HG02970 (cell line): ENCODE measurements around the gene PHTF2.
"Not testable (repeated sequence)": the region's sequence is repeated elsewhere in the genome, so short reads cannot be mapped to it uniquely, and the experiment has no call there.

ENCODE experiments used
- ATAC-seq: cut with Tn5 transposase; IDR thresholded peaks from one replicate; pipeline ENCODE4 v1.9.1; 2021; ENCODE audit warnings: mild to moderate bottlenecking, moderate library complexity, moderate number of reproducible peaks; ENCODE audit not compliant: unreplicated experiment, low FRiP score

The PHTF2 gene

DNA sequence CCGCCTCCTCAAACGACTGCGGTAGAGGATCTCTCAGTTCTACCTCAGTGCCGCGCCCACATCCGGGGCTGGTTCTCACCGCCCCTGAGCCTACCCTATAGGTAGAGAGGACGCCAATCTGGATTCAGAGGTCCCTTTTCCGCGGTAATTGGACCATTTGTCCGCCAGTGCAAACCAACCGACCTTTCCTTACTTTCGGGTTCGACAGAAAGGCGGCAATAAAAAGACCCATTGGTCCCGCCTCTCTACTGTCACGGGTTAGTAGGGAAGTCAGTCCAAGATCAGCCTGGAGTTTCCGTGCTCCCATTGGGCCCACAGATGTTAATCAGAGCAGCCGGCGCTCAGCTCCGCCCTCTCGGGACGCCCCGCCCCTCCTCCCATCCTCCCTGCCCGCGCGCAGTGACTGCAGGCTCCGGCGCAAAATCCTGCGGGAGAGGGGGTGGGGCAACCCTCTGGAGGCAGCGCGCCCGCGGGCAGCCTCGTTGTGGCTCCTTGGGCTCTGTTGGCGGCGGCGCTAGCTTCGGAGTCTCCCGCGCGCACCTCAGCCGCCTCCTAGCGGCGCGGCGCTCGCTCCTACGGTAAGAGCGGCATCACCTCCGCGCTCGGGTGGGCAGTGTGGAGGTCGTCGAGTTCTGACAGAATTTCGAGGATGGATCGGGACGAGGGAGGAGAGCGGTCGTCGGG, at the start of gene PHTF2, which contains the start of gene TMEM60:
Gene PHTF2, plus strand, starts transcription at position 380 of the 684 bp plus-strand sequence.
Gene TMEM60, minus strand, starts transcription at position 41 of the 684 bp plus-strand sequence. CDS start 4,061 bp downstream, outside the sequence.
- ATAC-seq: peak; percentile 92

DNA sequence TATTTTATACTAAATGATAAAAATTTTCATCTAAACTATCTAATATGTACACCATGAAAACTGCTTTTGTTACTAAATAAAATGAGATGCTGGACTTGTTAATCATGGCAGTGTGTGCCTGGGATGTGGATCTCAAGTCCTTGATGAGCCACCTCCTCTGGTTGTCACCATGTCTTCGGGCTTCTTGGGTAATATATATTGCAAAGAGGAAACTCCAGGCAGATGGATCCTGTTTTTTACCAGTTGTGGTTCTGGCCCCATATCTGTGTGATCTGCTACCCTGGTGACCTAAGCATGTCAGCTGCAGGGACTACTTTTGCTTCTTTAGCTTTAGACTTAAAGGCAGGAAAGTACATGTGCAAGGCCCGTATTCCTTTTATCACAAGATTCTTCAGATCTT, 46.6 kb upstream of the PHTF2 start:
- no peak for ATAC-seq

GRCh38 chr7:77753173-77753572, 45.4 kb upstream of the PHTF2 start:
- no peak for ATAC-seq

DNA sequence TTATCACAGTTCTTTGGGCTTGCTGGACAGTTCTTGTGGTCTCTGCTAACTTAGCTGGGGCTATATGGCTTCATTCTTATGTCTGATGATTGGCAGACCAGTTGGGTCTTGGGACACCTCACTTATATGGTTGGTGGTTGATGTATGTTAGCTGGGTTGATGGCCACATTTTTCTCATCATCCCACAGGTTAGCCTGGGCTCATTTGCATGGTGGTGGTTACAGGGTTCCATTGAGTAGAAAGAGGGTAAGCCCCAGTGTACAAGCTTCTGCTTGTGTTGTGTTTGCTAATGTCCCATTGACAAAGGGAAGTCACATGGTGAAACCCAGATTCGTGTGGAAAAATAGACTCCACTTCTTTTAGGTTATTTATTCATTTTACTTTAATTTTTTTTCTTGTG, 41.0 kb upstream of the PHTF2 start:
- no peak for ATAC-seq

- ATAC-seq: no peak
These were observed 39.2 kb upstream of the PHTF2 start for GRCh38 chr7:77759294-77759889.

GRCh38 chr7:77760809-77761453, 37.6 kb upstream of the PHTF2 start:
- no peak for ATAC-seq

DNA sequence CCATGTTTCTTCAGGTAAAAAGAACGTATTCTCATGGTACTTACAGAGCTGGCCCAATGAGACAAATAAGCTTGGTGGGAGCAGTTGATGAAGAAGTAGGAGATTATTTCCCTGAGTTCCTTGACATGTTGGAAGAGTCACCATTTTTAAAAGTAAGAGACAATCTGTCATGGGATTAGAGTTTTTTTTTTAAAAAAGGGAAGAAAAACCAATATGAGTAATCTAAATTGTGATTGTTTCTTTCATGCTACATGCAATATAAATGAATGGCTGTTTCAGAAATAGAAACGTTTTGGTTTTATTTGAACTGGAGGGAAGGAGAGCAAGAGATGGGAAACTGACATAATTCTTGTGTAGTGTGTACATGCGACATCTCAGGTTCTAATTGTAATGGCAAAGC, 33.1 kb upstream of the PHTF2 start:
- no peak for ATAC-seq

- ATAC-seq: no peak
These were observed 32.4 kb upstream of the PHTF2 start for GRCh38 chr7:77765906-77766800.

DNA sequence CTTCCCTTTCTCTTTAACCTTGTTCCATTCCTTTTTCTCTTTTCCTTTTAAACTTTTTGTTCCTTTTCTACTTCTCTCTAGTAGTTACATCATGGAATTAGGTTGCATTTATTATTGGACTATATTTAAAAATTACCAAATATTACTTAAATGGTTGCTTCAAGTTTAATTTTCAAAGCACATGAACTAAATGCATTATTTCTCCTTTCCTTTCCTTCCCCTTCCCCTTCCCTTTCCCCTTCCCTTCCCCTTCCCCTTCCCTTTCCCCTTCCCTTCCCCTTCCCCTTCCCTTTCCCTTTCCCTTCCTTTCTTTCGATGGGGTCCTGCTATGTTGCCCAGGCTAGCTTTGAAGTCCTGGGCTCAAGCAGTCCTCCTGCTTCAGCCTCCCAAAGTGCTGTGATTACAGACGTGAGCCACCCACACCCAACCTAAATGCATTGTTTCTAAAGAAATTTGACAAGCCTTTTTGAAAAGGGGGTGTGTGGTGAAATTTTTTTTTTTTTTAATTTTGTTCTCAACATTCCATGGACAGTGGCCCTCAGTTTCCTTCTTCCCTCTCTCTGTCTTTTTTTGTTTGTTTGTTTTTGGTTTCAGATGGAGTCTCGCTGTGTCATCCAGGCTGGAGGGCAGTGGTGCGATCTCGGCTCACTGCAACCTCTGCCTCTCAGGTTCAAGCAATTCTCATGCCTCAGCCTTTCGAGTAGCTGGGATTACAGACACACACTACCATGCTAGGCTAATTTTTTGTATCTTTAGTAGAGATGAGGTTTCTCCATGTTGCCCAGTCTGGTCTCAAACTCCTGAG, 31.6 kb upstream of the PHTF2 start:
- no peak for ATAC-seq

GRCh38 chr7:77770316-77770715, 28.3 kb upstream of the PHTF2 start:
- ATAC-seq: no peak

GRCh38 chr7:77771901-77772300, 26.7 kb upstream of the PHTF2 start:
- no peak for ATAC-seq

- no peak for ATAC-seq
These were observed 20.0 kb upstream of the PHTF2 start for GRCh38 chr7:77778535-77778934.

GRCh38 chr7:77782383-77782782, 16.2 kb upstream of the PHTF2 start:
- ATAC-seq: no peak

DNA sequence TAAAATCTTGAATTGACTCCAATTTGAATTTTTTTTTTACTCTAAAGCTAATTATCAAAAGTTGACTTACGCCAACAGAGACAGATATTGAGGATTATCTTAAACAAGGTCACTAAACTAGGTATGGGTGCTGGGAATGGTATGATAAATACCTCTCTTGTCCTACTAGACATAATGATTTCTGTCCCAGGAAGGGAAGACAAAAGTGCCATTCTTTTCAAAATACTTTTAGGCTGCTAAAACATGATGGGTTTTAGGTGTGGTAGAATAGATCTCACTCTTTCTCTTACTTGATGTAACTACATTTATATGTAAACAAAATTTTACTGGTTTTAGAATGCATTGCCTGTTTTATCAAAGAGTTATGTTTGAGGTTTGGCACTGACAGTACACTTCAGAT, 15.5 kb upstream of the PHTF2 start:
- no peak for ATAC-seq

GRCh38 chr7:77783545-77783944, 15.0 kb upstream of the PHTF2 start:
- no peak for ATAC-seq

DNA sequence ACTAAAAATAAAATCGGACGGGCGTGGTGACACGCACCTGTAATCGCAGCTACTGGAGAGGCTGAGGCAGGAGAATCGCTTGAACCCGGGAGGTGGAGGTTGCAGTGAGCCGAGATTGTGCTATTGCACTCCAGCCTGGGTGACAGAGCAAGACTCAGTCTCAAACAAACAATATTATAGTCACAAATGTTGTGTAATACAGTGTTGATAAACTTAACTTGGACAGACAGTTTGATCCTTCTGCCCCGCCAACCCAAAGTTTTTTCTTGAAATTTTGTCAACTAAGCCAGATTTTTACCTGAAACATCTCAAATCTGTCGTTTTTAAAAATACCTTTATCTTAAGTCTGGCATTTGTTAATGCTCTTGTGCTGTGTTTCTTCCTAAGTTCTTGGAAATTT, 14.1 kb upstream of the PHTF2 start:
- not testable (repeated sequence) for ATAC-seq

- ATAC-seq: no peak
These were observed 12.6 kb upstream of the PHTF2 start for GRCh38 chr7:77786018-77786417.

- no peak for ATAC-seq
These were observed 11.8 kb upstream of the PHTF2 start for GRCh38 chr7:77786741-77787140.

GRCh38 chr7:77788327-77788902, 10.2 kb upstream of the PHTF2 start:
- no peak for ATAC-seq

GRCh38 chr7:77791336-77791735, 7.2 kb upstream of the PHTF2 start:
- ATAC-seq: no peak
